OCI-M2 (cell line): ENCODE results near the gene TBCD.

Experiments used
- DNase-seq: peaks from one replicate; lab custom pipeline; 2025; ENCODE audit not compliant: unreplicated experiment; lab: John Stamatoyannopoulos, UW

The TBCD gene

DNA sequence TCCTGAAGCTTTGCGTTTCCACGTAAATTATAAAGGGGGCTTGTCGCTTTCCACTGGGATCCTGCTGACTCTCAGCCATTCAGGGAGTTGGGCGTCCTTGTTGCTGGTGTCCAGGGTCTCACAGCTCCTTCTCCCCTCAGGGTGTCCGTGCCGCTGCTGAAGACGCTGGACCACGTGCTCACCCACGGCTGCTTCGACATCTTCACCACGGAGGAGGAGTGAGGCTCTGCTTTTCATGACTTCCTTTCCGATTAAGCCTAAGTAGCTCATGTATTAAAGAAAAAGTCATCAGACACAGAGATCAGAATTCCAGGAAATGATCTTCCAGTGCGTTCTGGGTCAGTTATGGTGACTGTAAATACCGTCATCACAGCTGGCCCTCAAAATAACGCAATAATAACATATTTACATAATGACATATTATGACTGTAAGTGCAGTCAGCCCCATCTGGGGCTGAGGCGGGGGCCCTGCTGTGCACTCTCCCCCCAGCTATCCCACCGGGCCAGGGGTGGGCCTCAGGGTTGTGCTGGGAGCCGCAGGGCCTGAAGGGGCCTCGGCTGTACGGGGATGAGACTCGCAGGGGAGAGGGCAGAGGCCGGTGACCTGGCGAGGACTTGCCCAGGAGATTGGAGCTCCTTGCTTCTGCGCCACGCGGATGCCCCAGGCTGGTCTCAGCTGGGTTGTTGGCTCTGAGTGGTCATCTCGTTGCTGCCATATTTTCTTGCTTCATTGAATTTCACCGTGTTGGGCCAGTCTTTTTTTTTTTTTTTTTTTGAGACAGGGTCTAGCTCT, 180.8 kb downstream of the TBCD start:
- no peak for DNase-seq

DNA sequence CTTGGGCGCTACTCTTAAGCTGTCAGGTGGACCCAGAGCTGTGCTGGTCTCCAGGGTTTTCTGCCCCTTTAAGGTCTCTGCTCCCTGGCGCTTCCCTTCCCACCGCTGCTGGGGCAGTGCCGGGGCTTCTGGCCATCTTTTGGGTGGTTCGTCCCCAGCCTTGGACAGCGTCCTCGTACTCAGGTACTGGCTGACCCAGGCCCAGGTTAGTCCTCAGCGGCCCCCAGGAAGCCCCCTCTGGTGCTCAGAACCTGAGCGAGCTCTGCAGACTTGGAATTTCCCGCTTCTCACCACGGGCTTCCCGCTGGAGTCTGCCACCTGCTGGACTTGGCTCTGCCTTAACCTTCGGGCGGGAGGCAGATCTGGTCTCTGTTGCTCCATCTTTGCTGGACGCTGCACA, 182.0 kb downstream of the TBCD start:
- no peak for DNase-seq

DNA sequence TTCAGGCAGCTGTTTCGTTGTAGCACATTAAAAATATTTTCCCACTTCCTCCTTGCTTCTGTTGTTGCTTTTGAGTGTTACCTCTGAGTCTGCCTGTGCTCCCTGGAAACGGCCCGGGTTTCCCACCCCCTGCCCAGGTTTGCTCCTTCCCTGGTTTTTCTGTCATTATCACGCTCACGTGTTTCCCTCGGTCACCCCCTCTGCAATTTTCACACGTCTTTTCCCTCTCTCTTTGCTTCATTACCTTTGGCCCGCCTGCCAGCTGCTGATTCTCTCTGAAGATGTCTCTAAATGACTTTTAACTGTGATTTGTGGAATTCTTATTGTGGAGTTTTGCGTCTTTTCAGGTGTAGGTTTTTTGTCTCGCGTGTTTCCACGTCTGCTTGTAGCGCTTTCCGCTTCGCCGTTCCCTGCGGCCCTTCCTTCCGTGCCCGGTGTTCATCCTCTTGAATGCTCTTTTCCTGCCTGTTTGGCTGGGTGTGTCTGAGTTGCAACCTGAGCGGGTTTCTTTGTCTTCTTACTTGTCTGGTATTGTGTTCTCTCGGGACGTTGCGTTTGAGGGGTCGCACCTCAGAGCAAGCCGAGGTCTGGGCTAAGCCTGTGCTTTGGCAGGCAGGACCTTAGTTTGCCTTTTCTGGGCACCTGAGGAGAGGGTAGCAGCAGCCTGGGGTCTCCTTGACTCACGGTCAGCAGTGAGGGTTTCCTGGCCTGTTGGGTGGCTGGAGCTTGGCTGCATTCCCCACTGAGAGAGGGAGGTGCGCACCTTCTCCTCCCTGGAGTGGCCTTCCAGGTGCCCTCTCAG, 184.3 kb downstream of the TBCD start:
- DNase-seq = no peak

DNA sequence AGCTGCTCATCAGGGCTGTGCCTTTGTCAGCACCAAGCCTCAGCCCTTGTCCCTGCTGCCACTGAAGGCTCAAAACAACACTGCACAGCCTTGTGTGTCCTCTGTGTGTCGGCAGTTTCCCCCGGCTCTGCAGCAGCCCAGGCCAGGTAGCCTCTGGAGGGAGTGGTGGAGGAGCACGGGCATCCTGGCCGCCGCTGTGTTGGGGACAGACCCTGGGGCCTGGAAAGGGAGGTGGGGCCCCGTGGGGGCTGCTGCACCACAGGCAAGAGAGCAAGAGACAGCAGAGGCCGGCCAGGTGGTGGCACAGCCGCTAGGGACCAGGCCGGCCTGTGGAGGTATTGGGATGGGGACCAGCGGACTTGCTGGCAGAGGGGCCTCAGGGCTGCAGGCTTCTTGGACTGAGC, 184.9 kb downstream of the TBCD start:
- DNase-seq = no peak

DNA sequence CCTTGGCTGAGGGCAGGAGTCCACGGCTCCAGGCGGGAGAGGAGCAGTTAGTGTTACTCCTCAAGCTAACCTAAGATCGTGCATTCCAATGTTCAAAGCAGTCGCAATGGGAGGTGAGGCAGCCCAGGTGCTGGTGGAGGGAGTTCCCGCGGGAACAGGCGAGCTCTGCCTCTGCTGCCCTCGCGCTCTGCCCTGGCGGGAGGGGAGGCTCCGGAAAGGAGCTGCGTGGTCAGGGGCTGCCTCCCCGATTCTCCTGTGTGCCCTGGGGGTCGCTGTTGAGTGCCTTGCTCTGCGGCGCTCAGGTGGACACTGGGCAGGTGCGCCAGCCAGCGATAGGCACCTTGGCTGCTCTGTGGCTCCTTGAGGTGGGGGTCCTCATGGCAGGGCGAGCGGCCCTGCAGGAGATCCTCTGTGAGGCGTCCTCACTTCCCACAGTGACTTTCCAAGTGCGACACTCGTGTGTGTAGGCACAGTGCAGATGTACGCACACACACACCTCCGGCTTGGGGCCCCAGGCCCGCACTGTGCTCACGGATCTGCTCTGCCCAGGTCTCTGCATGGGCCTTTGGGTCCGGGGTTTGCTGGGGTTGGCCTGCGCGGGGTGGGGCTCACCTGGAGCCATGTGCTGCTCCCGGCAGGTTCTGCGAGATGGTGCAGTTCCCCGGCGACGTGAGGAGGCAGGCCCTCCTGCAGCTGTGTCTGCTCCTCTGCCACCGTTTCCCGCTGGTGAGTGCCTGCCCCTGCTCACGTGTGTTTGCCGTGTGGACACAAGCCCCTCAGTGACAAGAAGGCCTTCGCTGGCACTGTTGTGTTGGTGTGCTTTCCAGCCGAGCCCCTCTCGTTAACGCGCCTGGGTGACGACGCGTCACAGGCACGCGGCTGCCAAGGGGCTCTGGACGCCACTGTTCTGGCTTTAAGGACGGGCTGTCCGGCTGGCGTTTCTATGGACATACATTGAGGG, 185.8 kb downstream of the TBCD start:
- DNase-seq = no peak

DNA sequence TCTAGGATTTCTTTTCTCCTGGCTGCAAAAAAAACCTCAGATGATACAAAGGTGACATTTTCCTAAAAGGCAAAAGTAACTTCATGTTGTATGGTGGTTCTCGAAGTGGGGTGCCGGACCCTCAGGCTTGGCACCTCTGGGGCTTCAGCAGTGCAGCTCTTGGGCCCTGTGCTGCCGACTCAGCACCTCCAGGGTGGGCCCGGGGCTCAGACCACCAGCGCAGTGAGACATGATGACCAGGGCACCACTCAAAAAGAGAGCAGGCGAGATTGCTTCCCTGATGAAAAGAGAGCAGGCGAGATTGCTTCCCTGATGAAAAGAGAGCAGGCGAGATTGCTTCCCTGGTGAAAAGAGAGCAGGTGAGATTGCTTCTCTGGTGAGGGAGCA, 186.6 kb downstream of the TBCD start:
- DNase-seq = no peak

DNA sequence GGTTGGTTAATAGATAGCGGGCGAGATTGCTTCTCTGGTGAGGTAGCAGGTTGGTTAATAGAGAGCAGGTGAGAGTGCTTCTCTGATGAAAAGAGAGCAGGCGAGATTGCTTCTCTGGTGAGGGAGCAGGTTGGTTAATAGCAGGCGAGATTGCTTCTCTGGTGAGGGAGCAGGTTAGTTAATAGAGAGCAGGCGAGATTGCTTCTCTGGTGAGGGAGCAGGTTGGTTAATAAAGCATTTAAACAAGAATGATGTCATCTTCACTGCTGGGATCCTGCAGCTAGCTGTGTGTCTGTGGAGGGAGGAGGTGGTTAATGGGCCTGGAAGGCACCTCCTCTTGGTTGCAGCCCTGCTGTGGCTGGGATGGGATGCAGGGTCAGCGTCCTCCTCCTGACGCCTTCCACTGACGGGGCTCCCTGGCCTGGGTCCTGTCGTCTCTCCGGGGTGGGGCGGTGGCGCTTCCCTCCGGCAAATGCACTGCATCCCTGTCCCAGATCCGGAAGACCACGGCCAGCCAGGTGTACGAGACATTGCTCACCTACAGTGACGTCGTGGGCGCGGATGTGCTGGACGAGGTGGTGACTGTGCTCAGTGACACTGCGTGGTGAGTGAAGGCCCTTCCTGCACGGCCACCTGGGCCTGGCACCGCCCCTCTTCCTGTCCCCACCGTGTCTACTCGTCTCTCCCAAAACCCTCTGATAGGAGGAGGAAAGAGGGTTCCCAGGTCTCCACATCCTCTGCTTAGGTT, 187.2 kb downstream of the TBCD start:
- no peak for DNase-seq

DNA sequence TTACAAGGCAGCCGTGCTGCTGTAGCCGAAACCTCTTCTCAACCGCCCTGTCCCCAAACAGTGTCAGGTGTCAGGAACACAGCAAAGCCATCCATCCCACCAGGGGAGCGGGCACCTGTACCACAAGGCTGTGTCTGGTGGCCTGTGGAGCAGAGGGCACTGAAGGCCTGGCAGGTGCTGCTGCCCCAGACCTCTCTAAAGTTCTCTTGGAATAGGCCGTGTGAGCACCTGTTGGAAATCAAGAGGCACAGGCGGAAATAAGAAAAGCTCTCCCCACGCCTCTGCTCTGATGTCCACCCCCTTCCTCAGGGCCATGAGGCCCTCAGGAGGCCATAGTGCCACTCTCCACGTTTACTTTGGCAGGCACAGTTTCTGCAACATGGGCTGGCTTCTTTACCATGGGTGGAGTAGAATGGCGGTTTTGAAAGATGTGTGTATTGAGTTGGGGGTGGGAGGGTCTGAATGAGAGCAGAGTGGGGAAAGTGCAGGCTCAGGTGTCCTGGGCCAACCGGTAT, 187.8 kb downstream of the TBCD start:
- DNase-seq = no peak

DNA sequence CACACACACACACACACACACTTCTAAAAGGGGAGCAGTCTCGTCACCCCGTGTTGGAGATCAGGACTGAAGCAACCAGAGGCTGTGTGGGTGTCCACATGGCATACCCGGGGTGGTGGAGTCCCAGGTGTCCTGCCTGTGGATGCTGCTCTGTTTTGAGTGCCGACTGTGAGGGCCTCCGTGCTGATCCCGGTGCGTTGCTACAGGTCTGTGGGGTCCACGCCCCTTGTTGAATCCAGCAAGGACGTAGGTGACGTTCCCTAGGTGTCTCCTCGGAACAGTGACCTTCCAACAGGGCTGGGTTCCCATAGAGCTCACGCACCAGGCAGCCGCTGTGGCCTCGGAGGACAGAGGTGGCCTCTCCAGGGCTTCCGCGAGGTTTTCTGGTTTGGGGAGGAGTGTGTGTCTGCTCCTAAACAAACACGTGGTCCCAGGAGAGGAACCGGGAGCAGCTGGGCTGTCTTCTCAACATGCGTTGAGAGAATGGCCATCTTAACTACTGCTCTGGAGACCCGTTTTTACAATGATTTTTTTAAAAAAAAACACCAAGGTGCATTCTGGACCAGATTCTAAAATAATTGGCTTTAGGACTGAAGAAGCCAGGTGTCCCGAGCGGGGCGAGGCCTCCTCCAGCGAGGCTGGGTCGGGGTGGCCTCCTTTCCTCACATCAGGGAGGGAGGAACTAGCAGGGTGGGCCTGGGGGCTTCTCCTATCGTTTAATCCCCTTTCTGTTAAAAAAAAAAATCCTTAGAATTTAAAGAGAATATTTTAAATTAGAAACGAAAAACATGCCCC, 188.6 kb downstream of the TBCD start:
- DNase-seq = no peak

DNA sequence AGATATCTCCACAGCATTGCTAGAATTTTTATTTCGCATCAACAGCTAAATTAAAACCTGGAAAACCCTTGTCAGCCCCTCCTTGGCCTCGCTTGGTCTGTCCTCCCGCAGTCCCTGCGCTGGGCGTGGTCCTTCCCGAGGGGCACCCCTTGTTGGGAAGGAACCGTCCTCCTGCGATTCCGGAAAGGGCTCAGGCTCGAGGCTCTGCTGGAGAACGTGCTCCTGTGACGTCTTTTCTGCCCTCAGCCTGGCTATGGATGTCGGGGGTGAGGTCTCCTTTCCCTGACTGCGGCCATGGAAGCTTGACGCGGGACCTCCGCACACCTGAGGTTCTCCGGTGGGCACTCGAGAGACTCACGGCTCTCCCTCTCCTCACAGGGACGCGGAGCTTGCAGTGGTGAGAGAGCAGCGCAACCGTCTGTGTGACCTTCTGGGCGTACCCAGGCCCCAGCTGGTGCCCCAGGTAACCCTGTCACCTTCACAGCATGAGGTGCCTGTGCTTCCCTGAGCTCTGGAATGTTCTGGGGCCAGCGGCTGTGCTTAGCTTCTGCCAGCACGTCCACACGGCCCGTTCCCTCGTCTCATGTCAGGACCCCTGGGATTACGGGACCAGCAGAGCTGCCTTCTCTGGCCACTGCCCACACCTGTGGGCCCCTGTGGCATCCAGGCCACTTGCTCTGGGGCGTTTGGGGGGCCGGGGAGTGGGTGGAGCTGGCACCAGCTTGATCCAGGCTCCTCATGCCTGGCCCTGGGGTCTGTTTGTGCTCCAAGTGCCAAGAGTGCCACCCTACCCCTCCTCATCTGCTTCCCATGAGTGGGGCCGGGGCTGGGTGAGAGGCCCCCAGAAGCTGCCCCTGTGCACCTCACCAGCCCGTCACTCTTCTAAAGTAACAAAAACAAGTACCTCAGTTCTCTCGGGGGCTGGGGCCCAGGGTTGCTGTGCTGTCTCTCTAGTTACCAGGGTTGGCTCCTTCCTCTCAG, 189.4 kb downstream of the TBCD start:
- no peak for DNase-seq

DNA sequence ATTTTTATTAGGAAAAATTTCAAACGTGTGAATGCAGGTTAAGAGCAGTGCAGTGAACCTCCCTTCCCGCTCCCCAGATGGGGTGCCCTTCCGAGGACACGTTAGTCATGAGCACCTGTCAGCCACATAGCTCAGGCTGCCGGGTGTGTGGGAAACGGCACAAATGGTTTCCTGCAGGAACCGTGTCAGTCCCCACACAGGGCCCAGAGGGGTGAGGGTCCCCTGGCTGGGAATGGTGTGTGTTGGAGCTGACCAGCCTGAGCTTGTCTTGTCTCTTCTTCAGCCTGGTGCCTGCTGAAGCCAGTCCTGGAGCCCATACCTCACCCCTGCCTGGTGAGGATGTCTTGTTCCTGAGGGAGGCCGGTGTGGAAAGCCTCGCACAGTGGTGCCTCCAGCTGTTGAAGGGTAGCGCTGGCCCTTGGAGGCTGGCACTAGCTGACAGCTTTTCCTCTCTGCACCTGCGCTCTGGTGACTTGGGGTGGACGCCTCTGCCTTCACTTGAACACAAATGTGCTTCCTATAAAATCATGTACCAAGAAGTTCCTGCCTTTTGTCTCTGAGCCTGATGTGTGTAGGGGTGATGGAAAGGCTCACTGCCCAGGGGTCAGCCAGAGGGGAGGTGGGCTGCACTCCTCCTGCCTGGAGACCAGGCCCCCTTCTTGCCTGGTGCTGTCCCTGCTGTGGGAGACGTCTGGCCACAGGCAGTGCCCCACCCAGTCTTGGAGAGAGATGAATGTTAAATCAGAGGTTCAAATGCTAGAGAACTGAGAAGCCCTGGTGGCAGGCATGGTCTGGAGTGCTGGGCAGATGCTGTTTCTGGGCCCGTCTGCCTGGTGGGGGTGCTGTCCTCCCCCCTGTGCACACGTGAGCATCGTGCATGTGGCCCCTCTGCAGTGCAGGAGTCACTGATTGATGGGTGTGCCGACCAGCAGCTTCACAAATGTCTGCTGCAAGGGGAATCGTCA, 190.6 kb downstream of the TBCD start:
- DNase-seq = no peak

DNA sequence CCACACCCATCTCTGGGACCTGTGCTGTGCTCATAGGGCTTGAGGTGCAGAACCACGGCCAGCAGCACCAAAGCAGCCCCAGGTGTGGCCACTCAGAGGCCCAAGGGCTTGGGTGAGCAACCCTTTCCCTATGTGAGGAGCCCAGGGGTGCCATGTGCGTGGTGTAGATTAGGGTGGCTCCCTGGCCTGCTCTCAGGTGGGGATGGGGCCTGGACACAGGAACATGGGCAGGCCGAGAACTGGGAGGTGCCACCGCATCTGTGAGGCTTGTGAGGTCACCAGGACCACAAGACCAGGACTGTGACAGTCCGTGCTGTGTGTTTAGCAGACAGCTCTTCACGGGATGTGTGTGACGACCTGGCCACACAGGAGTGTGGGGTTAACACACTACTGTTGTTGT, 191.5 kb downstream of the TBCD start:
- no peak for DNase-seq

DNA sequence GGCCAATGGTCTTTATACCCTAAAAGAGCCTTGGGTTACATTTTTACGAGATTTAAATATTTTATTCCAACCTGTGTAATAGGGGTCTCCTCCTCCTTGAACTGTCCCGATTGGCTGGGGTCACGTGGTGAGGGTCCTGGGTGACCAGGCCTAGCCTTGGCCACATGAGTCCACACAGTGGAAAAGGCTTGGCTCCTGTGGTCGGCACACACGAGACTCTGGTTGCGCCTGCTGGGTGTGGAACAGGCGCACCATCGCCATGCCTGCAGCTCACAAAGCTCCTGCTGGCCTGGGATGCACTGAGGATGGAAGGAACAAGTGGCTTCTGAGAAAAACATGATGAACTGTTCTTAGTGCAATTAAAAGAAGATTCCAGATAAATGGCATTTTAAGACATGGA, 191.9 kb downstream of the TBCD start:
- DNase-seq = no peak

DNA sequence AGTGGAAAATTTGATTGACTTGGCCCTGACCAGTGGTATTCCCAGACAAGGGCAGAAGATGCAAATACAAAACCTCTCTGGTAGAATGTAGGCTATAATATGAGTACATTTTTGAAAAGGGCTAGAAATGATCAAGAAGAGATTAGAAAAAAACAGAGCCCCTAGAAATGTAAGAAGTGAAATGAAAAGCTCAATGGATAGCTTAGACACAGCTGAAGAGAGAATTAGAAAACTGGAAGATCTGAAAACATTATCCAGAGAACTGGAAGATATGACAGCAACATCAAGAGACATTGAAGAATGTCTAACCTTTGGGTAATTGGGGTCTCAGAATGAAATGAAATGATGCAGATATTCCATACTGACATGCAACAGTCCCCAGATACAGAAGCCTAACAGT, 193.1 kb downstream of the TBCD start:
- no peak for DNase-seq

DNA sequence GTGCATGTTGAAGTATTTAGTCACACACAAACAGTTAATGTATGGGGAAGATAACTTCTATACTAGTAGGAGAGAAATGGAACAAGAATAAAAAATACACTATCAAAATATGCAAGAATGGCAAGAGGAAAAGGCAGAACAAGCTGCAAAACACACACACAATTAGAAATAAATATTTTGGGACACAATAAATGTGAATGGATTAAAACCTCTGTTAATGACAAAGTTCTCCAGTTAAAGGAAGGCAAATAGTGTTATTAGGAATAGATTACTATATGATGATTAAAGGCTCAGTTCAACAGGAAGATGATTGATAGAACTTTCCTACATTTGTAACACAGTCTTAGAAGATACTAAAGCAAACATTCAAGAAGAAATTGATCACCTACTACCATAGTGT, 194.2 kb downstream of the TBCD start:
- DNase-seq = no peak

DNA sequence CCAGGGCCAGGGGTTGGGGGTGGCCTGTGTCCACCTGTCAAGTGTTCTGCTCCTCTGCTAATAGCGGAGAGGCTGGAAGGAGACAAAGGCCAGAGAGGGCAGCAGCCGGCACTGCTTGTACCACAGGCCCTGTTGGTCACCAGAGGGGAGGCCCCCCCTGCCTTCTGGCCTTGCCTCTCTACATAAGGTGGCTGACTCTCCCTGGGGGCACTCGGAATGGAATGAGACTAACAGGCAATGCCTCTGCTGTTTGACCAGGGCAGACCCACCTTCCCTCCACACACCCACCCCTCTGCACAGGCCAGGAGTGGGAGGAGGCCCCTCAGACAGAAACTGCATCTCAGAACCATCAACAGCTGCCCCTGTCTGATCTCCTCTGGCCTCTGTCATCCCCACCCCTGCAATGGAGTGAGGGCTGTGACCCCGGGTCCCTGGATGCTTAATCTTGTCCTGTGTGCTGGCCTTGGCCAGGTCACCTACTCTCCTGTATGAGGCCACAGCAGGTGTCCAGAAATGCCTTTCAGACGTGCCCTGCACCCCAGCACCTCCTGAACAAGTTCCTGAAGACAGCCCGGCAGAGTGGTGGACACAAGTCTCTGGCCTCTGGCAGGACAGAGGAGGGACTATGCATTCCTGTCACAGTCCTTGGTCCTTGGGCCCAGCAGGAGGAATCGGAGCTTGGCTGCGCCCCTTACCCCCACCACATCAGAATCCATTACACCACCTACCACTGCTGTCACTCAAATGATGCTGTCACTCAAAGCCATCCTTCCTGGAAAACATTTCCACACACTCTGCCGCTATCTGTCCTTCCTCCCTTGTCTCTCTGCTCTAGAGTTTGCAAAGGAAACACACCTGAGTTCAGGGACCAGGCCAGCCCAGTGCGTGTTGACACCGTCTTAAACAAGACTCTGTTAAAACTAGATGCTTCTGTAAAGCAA, 195.5 kb downstream of the TBCD start:
- no peak for DNase-seq
